GM21825 (cell line): ENCODE data around the gene MAP4K2.

Experiments used
- ATAC-seq: cut with Tn5 transposase; IDR thresholded peaks from one replicate; pipeline ENCODE4 v1.9.1; 2021; ENCODE audit warnings: mild to moderate bottlenecking, moderate library complexity; ENCODE audit not compliant: unreplicated experiment

MAP4K2 gene

GRCh38 chr11:64742087-64742888 is 60.7 kb downstream of the MAP4K2 start:
- no peak for ATAC-seq

GRCh38 chr11:64741375-64742086 is 61.5 kb downstream of the MAP4K2 start:
- ATAC-seq: no peak

- ATAC-seq: no peak
Measured at GRCh38 chr11:64739871-64740270, 63.1 kb downstream of the MAP4K2 start.

GRCh38 chr11:64736654-64737053 is 66.4 kb downstream of the MAP4K2 start:
- no peak for ATAC-seq

GRCh38 chr11:64735725-64736259 is 67.2 kb downstream of the MAP4K2 start:
- no peak for ATAC-seq
